ENCODE data around the gene SDSL. TPM values are rescaled to one million over a fixed set of nuclear protein-coding genes. Genes with fewer than 3 reads are reported as not detected.

SDSL gene
- total RNA-seq, 3 donors from 2014 or later (not counting 1 experiment from before 2014, with no cell fraction given) = 1.0 to 7.5 (median 3.7) TPM

- no peak overlapping the region for H3K4me3 ChIP-seq (ENCODE audit: low read length)
Measured at GRCh38 chr12:113440947-113441782, 19.0 kb downstream of the SDSL start.

GRCh38 chr12:113443030-113443539, 20.9 kb downstream of the SDSL start:
- Mint-ChIP-seq H3K27ac (no peak overlapping the region), H3K27me3 (ENCODE audit: low read depth in 2 of 2) (peaks cover 5 to 11% of the 10 kb centered on the region in 2 donors), H3K4me1 (no peaks in the 10 kb centered on the region), H3K4me3 (no peak overlapping the region), H3K9me3 (no peaks in the 10 kb centered on the region), H3K36me3 (no peaks in the 10 kb centered on the region)
- H3K36me3 ChIP-seq (ENCODE audit: control insufficient read depth, insufficient read depth, low read length) = no peaks in the 10 kb centered on the region
- H3K4me1 ChIP-seq (ENCODE audit: control insufficient read depth, insufficient read depth, low read length) = no peaks in the 10 kb centered on the region
- no peaks in the 10 kb centered on the region for H3K27me3 ChIP-seq (ENCODE audit: control insufficient read depth, insufficient read depth, low read length)
- ATAC-seq (no peak), DNase-seq (no peak)
- H3K27ac ChIP-seq (ENCODE audit: low read length) = no peak overlapping the region
- TF ChIP-seq, protein P1, sequence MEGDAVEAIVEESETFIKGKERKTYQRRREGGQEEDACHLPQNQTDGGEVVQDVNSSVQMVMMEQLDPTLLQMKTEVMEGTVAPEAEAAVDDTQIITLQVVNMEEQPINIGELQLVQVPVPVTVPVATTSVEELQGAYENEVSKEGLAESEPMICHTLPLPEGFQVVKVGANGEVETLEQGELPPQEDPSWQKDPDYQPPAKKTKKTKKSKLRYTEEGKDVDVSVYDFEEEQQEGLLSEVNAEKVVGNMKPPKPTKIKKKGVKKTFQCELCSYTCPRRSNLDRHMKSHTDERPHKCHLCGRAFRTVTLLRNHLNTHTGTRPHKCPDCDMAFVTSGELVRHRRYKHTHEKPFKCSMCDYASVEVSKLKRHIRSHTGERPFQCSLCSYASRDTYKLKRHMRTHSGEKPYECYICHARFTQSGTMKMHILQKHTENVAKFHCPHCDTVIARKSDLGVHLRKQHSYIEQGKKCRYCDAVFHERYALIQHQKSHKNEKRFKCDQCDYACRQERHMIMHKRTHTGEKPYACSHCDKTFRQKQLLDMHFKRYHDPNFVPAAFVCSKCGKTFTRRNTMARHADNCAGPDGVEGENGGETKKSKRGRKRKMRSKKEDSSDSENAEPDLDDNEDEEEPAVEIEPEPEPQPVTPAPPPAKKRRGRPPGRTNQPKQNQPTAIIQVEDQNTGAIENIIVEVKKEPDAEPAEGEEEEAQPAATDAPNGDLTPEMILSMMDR (IDR thresholded peaks at IDR 0.05) = no peak
- intact Hi-C loops (cut with micrococcal nuclease) = no loop called here
- H3K4me3 ChIP-seq (ENCODE audit: low read length) = no peak overlapping the region
- H3K9me3 ChIP-seq (ENCODE audit: control insufficient read depth, insufficient read depth, low read length) = no peaks in the 10 kb centered on the region
- WGBS (ENCODE audit: insufficient coverage) = 92% methylated on average over 6 of the region's 6 CpGs

More at GRCh38 chr12:113440947-113441782, 19.0 kb downstream of the SDSL start:
- Mint-ChIP-seq H3K27me3 (ENCODE audit: low read depth in 2 of 2) (peaks cover 2 to 4% of the 10 kb centered on the region in 2 donors), H3K9me3 (no peaks in the 10 kb centered on the region), H3K4me3 (no peak overlapping the region), H3K27ac (no peak overlapping the region), H3K4me1 (no peaks in the 10 kb centered on the region), H3K36me3 (no peaks in the 10 kb centered on the region)
- Histone ChIP-seq H3K36me3 (ENCODE audit: control insufficient read depth, insufficient read depth, low read length) (no peaks in the 10 kb centered on the region), H3K9me3 (ENCODE audit: control insufficient read depth, insufficient read depth, low read length) (no peaks in the 10 kb centered on the region), H3K27ac (ENCODE audit: low read length) (no peak overlapping the region), H3K4me1 (ENCODE audit: control insufficient read depth, insufficient read depth, low read length) (no peaks in the 10 kb centered on the region), H3K27me3 (ENCODE audit: control insufficient read depth, insufficient read depth, low read length) (no peaks in the 10 kb centered on the region)
- 82% methylated on average over 14 of the region's 14 CpGs for WGBS (ENCODE audit: insufficient coverage)
- DNase-seq (no peak), ATAC-seq (no peak)
- TF ChIP-seq, protein P1 (IDR thresholded peaks at IDR 0.05) = no peak
- intact Hi-C loops (cut with micrococcal nuclease) = no loop called here

DNA sequence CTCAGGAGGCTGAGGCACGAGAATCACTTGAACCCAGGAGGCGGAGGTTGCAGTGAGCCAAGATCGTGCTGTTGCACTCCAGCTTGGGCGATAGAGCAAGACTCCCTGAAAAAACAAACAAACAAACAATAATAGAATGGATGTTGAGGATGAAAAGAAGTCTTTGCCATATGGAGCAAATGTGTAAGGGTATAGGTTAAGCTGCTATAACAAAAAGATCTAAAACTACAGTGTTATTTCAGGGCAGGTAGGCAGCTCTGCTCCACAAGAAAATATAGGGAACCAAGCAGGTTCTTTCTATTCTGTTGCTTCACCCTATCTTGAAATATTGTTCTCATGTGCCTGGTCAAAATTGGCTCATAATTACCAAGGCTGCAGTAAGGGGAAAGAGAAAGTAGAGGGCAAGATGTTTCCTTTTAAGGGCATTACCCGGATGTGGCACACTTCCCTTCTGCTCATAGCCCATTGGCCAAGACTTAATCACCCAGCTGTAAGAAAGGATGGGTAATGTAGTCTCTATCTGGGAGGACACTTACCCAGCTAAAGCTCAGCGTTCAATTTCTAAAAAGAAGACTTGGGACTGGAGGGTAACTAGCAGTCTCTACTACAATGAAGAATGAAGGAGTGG, 23.5 kb downstream of the SDSL start:
- intact Hi-C loops (cut with micrococcal nuclease) = no loop called here
- no peak overlapping the region for H3K27ac ChIP-seq (ENCODE audit: low read length)
- H3K27me3 ChIP-seq (ENCODE audit: control insufficient read depth, insufficient read depth, low read length) = no peaks in the 10 kb centered on the region
- TF ChIP-seq, protein P1 (IDR thresholded peaks at IDR 0.05) = no peak
- Mint-ChIP-seq H3K27ac (no peak overlapping the region), H3K9me3 (no peaks in the 10 kb centered on the region), H3K27me3 (ENCODE audit: low read depth in 2 of 2) (peaks cover 13 to 23% of the 10 kb centered on the region in 2 donors), H3K4me3 (no peak overlapping the region), H3K36me3 (no peaks in the 10 kb centered on the region), H3K4me1 (no peaks in the 10 kb centered on the region)
- peak; percentile 46 to 64 (median 54) for ATAC-seq
- 89% methylated on average over 6 of the region's 6 CpGs for WGBS (ENCODE audit: insufficient coverage)
- no peaks in the 10 kb centered on the region for H3K4me1 ChIP-seq (ENCODE audit: control insufficient read depth, insufficient read depth, low read length)
- no peak overlapping the region for H3K4me3 ChIP-seq (ENCODE audit: low read length)
- H3K9me3 ChIP-seq (ENCODE audit: control insufficient read depth, insufficient read depth, low read length) = no peaks in the 10 kb centered on the region
- H3K36me3 ChIP-seq (ENCODE audit: control insufficient read depth, insufficient read depth, low read length) = no peaks in the 10 kb centered on the region
- no peak for DNase-seq
